ENCODE results near the gene GZMH.
"Not testable (repeated sequence)": the region's sequence is repeated elsewhere in the genome, so short reads cannot be mapped to it uniquely, and the experiment has no call there.

The GZMH gene

GRCh38 chr14:24609655-24610344 is at the start of gene GZMH:
TSS of gene GZMH (minus strand) at chr14:24609685. CDS start at chr14:24609613, 72 bp downstream.
- no peak for DNase-seq

- DNase-seq: not testable (repeated sequence)
Measured at GRCh38 chr14:24648361-24648760, 38.9 kb upstream of the GZMH start.

- no peak for DNase-seq
Measured at GRCh38 chr14:24639905-24640304, 30.4 kb upstream of the GZMH start.

- DNase-seq: no peak
Measured at GRCh38 chr14:24639270-24639669, 29.8 kb upstream of the GZMH start.

GRCh38 chr14:24634158-24634557 is 24.7 kb upstream of the GZMH start, which contains the start of gene GZMB:
TSS of gene GZMB (minus strand) at chr14:24634190. CDS start at chr14:24634160, 30 bp downstream.
- no peak for DNase-seq

- DNase-seq: no peak
Measured at GRCh38 chr14:24633353-24633752, 23.9 kb upstream of the GZMH start.

- DNase-seq: no peak
Measured at GRCh38 chr14:24632761-24633160, 23.3 kb upstream of the GZMH start.

GRCh38 chr14:24632336-24632735 is 22.9 kb upstream of the GZMH start:
- no peak for DNase-seq

- no peak for DNase-seq
Measured at GRCh38 chr14:24631749-24632335, 22.4 kb upstream of the GZMH start.

- DNase-seq: no peak
Measured at GRCh38 chr14:24630872-24631477, 21.5 kb upstream of the GZMH start.

GRCh38 chr14:24630087-24630871 is 20.8 kb upstream of the GZMH start:
- DNase-seq: no peak

GRCh38 chr14:24629521-24629920 is 20.0 kb upstream of the GZMH start:
- no peak for DNase-seq

- no peak for DNase-seq
Measured at GRCh38 chr14:24613747-24614146, 4.3 kb upstream of the GZMH start.

- DNase-seq: no peak
Measured at GRCh38 chr14:24613241-24613640, 3.8 kb upstream of the GZMH start.

GRCh38 chr14:24612196-24612595 is 2.7 kb upstream of the GZMH start:
- no peak for DNase-seq

- DNase-seq: no peak
Measured at GRCh38 chr14:24607635-24608514, 1.6 kb downstream of the GZMH start.

GRCh38 chr14:24607081-24607480 is 2.4 kb downstream of the GZMH start:
- DNase-seq: no peak

GRCh38 chr14:24606297-24606696 is 3.2 kb downstream of the GZMH start:
- DNase-seq: no peak

GRCh38 chr14:24605435-24606190 is 3.9 kb downstream of the GZMH start:
- DNase-seq: peak in 1 of 2 experiments; percentile 27

GRCh38 chr14:24597403-24597802 is 12.1 kb downstream of the GZMH start:
- no peak for DNase-seq

- DNase-seq: no peak
Measured at GRCh38 chr14:24595073-24595808, 14.2 kb downstream of the GZMH start.
